HG03060 (cell line): ENCODE results near the gene SAMD4B.

ENCODE experiments used
- ATAC-seq: cut with Tn5 transposase; IDR thresholded peaks from one replicate; pipeline ENCODE4 v1.9.1; 2021; ENCODE audit warnings: low read depth, moderate number of reproducible peaks; ENCODE audit not compliant: unreplicated experiment

SAMD4B gene

DNA sequence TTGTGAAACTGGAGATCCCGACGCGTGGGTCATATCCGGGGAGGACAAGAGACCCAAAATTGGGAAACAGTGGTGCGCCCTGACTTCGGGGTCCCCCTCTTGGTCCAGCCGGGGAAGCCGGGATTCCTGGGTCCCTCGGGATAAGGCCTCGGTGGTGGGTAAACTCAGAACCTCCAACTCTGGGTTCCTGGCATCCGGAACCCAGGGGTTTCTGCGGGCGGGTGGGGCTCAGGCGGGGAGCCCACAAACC, 65.1 kb downstream of the SAMD4B start:
- no peak for ATAC-seq

DNA sequence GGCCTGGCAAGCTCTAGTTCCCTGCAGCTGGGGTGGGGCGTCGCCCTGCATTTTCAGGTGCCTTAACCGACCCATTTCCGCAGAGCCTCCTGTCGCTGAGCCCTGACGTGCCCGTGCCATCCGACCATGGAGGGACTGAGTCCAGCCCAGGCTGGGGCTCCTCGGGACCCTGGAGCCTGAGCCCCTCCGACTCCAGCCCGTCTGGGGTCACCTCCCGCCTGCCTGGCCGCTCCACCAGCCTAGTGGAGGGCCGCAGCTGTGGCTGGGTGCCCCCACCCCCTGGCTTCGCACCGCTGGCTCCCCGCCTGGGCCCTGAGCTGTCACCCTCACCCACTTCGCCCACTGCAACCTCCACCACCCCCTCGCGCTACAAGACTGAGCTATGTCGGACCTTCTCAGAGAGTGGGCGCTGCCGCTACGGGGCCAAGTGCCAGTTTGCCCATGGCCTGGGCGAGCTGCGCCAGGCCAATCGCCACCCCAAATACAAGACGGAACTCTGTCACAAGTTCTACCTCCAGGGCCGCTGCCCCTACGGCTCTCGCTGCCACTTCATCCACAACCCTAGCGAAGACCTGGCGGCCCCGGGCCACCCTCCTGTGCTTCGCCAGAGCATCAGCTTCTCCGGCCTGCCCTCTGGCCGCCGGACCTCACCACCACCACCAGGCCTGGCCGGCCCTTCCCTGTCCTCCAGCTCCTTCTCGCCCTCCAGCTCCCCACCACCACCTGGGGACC, 65.6 kb downstream of the SAMD4B start:
- ATAC-seq: no peak

DNA sequence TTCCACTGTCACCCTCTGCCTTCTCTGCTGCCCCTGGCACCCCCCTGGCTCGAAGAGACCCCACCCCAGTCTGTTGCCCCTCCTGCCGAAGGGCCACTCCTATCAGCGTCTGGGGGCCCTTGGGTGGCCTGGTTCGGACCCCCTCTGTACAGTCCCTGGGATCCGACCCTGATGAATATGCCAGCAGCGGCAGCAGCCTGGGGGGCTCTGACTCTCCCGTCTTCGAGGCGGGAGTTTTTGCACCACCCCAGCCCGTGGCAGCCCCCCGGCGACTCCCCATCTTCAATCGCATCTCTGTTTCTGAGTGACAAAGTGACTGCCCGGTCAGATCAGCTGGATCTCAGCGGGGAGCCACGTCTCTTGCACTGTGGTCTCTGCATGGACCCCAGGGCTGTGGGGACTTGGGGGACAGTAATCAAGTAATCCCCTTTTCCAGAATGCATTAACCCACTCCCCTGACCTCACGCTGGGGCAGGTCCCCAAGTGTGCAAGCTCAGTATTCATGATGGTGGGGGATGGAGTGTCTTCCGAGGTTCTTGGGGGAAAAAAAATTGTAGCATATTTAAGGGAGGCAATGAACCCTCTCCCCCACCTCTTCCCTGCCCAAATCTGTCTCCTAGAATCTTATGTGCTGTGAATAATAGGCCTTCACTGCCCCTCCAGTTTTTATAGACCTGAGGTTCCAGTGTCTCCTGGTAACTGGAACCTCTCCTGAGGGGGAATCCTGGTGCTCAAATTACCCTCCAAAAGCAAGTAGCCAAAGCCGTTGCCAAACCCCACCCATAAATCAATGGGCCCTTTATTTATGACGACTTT, 66.4 kb downstream of the SAMD4B start:
- ATAC-seq: no peak

DNA sequence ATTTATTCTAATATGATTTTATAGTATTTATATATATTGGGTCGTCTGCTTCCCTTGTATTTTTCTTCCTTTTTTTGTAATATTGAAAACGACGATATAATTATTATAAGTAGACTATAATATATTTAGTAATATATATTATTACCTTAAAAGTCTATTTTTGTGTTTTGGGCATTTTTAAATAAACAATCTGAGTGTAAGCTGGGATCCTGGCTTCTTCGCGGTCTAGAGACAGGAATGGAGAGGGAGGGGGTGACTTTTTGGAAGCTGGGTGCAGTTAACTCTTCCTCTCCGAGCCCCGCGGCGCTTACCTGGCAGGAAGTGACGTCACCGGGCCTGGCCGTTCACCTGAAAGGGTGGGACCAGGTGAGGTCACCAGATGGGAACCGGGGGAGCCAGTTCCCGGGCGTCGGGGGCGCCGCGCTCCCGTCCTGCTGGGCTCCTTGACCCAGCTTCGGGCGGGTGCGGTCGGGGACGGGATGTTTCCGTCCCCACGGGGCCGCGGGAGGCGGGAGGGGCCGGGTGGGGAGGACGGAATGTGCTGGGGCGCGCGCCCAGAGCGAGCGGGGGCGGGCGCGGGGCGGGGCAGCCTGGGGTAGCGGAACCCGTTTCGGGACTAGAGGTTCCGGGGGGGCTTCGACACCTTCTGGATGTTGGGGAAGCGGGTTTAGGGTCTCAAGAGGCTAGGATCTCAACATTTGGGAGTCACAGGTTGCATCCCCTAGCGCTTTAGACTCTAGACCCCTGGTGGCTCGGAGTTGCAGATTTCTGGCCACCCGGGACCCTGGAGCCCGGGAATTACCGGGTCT, 67.2 kb downstream of the SAMD4B start:
- no peak for ATAC-seq

DNA sequence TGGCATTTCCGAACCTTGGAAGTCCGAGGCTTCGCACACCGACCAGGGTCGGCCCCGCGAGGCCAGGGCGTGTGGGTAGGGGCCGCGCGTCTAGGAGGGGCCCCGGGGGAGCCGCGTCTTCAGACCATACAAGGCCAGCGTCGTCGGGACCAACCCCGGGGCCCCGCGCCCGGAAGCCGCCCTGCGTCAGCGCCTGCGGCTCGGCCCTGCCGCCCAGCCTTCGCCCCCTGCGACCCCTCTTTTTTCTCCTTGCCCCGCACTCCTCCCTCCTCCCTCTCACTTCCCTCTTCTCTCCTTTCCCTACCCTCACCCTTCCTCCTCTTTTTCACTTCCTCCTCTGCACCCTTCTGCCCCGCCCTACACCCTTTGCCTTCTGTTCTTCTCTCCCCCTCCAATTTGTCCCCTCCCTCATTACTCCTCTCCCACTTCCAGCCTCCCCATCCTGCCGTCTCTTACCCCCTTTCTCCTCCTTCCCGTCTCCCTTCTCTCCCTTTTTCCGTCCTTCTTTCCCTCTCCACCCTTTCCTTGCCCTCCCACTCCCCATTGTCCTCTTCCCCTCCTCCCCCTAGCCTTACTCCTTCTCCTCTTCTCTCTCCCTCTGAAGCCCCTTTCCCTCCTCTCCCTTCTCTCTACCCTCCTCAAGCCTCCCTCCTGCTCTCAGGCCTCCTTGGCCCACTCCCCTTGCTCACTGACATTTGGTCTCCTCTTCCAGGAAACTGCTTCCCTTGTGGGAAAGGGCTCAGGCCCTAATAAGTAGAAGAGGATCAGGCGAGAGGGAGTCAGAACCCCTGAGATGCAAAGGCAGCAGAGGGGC, 68.0 kb downstream of the SAMD4B start:
- no peak for ATAC-seq

DNA sequence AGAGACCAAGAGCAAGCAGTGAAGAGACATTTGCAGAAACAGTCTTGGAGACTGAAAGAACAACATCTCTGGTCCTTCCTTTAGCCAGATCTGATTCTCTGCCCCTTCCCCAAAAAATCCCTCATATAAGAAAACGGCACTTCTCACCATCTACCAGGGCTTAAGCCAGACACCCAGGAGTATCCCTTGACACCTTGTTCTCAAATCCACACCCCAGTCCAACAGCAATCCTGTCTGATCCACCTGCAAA, 68.5 kb downstream of the SAMD4B start:
- no peak for ATAC-seq

DNA sequence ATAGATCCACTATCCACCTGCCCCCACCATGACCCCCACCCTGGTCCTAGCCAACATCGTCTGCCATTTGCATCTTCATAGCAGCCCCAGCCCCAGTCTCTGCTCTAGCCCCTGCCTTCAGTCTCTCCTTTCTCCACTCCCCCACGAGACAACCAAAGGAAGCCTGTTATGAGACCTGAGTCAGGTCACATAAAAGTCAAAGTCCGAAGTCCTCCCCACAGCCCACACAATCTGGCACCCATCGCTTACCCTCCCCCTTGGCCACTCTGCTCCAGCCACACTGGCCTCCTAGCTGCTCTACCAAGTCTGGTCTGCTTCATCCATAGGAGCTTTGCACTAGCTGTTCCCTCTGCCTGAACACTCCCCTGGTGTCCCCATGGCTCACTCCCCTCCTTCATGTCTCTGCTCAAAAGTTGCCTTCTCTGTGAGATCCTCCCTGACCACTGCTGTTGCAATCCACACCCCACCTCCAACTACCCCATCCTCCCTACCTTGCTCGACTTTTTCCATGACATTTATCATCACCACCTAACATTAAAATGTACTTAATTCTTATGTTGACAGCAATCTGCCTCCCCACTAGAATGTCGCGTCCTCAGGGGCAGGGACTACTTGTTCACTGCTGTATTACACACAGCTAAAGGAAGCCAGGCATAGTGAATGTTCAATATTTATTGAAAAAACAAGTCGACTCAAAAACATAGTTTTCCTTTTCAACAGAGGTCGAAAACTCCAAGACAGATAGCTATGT, 69.0 kb downstream of the SAMD4B start:
- ATAC-seq: no peak

DNA sequence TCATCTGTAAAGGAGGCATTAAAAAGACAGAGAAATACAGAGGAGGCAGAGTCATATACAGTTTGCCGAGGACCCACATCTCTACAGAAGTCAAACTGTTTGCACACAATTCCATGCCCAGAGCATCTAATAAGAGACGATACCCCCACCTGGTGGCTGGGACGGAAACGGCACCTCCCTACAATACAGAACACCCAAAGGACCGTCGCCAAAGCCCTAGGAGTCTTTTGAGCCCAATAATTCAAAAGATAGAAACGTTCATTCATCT, 69.5 kb downstream of the SAMD4B start:
- peak; percentile 20 for ATAC-seq

DNA sequence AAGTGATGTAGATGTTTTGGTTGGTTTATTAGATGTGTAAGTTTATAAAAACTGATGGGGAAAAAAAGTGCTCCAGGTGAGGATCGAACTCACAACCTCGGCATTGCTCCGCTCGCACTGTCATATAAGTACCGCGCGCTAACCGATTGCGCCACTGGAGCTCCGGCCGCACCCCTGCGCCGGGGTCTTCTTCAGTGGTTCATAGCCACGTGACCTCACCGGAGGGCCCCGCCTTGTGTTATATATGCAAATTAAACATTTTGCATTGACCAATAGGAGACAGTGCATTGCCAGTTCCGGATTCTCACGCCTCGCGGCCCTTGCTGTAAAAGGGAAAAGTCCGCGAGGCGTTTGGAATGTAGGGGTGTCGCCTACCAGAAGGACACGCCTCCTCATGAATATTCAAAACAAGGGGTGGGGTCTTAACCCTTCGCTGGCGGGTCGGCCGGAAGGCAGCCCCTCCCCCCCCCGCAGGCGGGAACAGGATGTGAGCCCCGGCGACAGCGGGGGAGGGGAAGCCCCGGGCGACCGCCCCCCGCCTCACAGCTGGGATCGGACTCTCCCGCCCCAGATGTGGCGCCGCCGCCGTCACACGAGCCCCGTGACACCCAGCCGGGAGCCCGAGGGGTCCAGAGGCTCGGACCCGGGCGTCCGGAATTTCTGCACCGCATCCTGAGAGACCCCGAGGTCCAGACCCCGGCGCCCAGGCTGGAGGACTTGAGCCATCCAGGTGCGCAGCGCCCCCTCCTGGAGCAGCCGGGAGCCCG, 70.1 kb downstream of the SAMD4B start, which contains the start of gene PLEKHG2:
Gene PLEKHG2 (plus strand): TSS at position 570 of the 767 bp plus-strand sequence. CDS start 1,418 bp downstream, outside the sequence.
- peak; percentile 50 for ATAC-seq

DNA sequence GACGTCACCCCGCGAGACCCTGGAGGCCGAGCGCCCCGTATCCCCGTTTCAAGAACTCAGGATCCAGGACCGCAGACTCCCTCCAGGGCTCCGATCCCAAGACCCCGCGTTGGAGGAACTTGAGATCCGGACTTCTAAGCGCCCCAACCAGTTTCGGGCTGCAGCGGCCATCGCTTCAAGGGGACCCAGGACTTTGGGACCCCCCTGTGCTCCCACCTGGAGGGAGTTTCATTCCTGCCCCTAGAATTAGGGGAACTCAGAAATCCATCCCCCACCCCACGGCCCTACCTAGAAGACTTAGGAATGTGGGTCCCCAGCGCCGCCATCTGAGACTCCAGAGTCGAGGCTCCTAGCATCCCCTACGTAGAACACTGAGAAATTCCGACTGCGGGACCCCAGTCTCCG, 70.6 kb downstream of the SAMD4B start:
- ATAC-seq: no peak

DNA sequence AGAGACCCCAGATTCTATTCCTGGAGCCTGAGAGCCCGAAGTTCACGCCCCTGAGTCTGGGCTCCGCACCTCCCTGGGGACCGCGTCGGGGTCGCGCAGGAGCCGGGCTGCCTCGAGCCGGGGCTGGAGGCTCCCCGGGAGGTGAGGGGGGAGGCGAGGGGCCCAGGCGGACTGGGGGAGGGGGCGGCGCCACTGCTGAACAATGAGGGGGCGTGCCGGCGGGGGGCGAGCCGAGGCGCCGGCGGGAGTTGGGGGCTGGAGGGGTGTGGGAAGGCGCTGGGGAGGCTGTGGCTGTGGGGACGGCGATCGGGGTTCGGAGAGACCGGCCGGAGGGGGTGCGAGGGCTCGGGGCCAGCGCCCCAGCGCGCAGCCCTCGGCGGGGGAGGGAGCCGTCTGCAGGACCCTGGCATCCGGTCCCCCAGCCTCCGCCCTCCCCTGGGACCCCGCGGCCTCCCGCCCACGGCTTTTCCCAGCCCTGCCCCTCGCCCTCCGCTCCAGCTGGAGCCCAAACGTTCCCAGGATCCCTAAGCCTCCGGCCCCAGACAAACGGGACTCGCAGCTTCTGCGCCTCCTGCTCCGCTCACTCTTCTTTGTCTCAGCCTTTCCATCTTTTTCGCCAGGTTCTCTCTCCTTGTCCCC, 71.2 kb downstream of the SAMD4B start:
- ATAC-seq: no peak

DNA sequence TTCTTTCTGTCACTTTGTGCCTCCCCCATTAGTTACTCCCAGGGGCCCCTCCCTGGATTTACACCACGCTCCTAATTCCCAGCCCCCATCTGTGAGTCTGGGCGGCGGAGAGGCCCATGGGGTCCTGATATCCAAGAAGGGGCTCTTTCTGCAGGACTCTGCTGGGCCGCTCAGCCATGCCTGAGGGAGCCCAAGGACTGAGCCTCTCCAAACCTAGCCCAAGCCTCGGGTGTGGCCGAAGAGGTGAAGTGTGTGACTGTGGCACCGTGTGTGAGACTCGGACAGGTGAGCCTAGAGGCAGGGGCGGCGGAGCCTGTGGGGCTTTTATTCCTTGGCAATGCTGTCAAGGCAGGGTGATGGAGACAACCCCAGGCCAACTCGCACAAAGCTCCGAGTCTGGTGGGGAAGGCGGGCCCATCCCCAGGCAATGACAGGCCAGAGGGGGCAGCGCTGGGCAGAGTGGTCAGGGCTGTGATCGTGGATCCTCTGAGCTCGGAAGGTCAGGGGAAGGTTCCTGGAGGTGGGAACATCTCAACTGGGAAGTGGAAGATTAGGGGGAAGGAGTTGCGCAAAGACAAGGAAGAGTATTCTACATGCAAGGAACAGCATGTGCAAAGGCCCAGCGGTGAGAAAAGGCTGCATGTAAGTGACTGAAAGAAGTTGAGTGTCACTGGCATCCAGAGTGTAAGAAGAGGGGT, 71.8 kb downstream of the SAMD4B start:
- ATAC-seq: no peak

DNA sequence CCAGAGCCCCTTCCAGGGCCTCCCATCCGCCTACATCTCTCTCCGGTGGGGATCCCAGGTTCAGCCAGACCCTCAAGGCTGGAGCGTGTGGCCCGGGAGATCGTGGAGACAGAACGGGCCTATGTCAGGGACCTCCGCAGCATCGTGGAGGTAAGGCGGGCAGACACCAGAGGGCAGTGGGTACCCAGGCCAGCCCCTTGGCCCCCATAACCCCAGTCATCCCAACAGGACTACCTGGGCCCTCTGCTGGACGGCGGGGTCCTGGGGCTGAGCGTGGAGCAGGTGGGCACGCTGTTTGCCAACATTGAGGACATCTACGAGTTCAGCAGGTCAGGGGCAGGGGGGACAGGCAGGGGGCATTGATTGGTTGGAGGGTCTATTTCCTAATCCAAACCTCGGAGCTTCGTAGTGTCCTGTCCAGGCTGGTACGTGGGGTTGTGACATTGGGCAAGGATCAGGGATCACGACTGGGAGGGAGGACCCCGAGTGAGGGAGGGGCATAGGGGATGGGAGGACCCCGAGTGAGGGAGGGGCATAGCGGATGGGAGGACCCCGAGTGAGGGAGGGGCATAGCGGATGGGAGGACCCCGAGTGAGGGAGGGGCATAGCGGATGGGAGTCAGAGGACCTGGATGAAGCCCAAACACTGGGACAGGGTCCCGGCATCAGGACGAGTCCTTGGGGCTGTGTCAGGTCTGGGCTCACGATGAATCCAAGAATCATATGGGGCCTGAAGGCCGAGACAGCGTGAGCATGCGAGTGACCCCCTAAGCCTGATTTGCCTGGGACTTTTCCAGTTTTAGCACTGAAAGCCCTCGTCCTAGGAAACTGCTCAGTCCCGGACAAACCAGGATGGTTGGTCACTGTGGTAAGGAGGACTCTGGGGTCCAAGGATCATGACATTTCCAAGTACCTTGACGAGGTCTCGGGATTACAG, 73.2 kb downstream of the SAMD4B start:
- ATAC-seq: no peak

DNA sequence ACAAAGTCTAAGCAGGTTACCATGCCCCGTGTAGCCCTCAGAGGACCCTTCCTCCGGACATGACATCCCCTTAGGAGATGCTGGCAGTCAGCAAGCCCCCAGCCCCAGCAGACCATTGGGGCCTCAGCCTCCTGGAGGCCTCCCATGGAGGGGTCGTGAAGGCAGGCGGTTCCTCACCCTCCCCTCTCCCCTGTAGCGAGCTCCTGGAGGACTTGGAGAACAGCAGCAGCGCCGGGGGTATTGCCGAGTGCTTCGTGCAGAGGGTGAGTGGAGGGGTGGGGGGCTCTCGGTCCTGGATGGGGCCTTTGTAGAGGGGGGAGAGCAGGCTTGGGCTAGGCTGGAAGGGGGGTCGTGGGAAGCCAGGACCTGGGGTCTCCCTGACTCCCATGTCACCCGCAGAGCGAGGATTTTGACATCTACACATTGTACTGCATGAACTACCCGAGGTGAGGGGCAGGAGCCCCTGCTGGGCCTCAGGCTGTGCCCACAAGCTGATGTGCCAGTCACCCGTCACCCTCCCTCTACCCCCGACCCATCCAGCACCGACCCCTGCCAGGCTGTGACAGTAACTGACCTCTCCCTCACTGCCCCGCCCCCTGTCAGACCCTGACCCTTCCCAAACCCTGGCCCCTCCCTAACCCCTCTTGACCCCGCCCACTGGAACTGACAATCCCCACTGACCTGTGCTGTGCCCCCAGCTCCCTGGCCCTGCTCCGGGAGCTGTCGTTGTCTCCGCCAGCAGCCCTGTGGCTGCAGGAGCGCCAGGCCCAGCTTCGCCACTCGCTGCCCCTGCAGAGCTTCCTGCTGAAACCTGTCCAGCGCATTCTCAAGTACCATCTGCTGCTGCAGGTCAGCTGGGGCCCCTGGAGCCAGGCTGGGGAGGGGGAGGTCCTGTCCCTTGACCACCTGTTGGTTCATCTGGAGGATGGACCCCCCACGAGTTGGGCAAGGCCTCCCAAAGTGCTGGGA, 74.2 kb downstream of the SAMD4B start:
- ATAC-seq: no peak

DNA sequence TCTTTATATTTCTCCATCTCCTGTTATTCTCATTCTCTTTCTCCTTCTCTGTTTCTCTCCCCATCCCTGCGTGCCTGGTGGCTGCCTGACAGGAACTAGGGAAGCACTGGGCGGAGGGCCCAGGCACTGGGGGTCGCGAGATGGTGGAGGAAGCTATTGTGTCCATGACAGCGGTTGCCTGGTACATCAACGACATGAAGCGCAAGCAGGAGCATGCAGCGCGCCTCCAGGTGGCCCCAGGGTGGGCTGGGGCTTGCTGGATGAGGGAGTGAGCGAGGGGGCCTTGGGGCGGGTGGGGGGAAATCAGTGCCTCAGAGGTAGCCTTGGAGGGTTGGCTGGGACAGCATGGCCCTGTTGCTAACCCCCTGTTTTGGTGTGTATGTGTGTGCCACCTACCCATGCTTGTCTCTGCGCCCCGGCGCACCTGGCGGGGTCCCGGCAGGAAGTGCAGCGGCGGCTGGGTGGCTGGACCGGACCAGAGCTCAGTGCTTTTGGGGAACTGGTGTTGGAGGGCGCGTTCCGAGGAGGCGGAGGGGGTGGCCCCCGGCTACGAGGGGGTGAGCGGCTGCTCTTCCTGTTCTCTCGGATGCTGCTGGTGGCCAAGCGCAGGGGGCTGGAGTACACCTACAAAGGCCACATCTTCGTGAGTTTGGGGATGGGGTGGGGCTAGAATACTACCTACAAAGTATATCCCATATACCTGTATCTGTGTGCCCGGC, 75.4 kb downstream of the SAMD4B start:
- ATAC-seq: no peak

DNA sequence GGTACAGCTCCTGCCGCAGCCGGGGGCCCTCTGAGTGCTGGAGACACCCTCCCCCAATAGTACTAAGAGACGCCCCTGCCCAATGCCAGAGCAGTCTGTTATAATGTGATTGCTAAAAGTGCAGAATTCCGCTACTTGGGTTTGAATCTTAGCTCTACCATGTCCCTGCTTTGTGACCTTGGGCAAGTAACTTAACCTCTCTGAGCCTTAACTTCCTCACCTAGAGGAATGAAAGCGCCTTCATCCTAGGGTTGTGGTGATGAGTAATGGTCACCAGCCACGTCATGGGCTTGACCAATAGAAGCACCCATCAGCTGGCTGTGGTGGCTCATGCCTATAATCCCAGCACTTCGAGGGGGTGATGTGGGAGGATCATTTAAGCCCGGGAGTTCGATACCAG, 76.8 kb downstream of the SAMD4B start:
- no peak for ATAC-seq
